Fibroblast of villous mesenchyme (primary cell): ENCODE results near the gene MARCOL. TPM values are rescaled to one million over a fixed set of nuclear protein-coding genes. Genes with fewer than 3 reads are reported as not detected.

Experiments
- DNase-seq: peaks from one replicate; pipeline ENCODE4 v3.0.0-alpha.2; 2010; ENCODE audit warnings: low read depth
- H3K4me3 ChIP-seq: 2 replicates; pipeline ENCODE4 v1.5.1; 2011; ENCODE audit warnings: low read depth, mild to moderate bottlenecking, low read length
- CTCF ChIP-seq: IDR thresholded peaks from 2 replicates; pipeline ENCODE4 v1.5.1; 2012; ENCODE audit warnings: low read depth, mild to moderate bottlenecking, low read length; ENCODE audit not compliant: insufficient read depth
- total RNA-seq: library from RNA; depleted of rRNA; stranded (reverse); fragments of >200 nt; gene quantifications from 2 replicates; pipeline ENCODE4 v1.2.3, GENCODE V29; 2012

MARCOL gene
- total RNA-seq, 1 donor: not detected

GRCh38 chr5:148205865-148206264, 32.5 kb upstream of the MARCOL start:
- DNase-seq: no peak
- no peak for TF ChIP-seq CTCF

GRCh38 chr5:148206620-148207019, 31.7 kb upstream of the MARCOL start:
- TF ChIP-seq CTCF: no peak
- DNase-seq: no peak
- H3K4me3 ChIP-seq: no peak overlapping the region

More at GRCh38 chr5:148205865-148206264, 32.5 kb upstream of the MARCOL start:
- no peak overlapping the region for H3K4me3 ChIP-seq

- no peak for DNase-seq
- H3K4me3 ChIP-seq: no peak overlapping the region
- no peak for TF ChIP-seq CTCF
These were observed 30.1 kb upstream of the MARCOL start for GRCh38 chr5:148208226-148208625.

GRCh38 chr5:148209151-148209770, 29.1 kb upstream of the MARCOL start:
- TF ChIP-seq CTCF: no peak
- no peak overlapping the region for H3K4me3 ChIP-seq
- DNase-seq: no peak

GRCh38 chr5:148214665-148215185, 23.6 kb upstream of the MARCOL start:
- DNase-seq: no peak
- H3K4me3 ChIP-seq: no peak overlapping the region
- no peak for TF ChIP-seq CTCF

- H3K4me3 ChIP-seq: no peak overlapping the region
- TF ChIP-seq CTCF: no peak
- no peak for DNase-seq
These were observed 16.8 kb upstream of the MARCOL start for GRCh38 chr5:148221508-148221907.
